HepG2 (cell line): ENCODE measurements around the gene ULK3. TPM values are rescaled to one million over a fixed set of nuclear protein-coding genes. Genes with fewer than 3 reads are reported as not detected.
A peak's percentile ranks its signal among the peaks of the same experiment; 100 is the strongest.

Experiments
- ARNT ChIP-seq: fragments of 450-650 bp; IDR thresholded peaks from 2 replicates; pipeline ENCODE4 v1.6.1; 2017
- ARNTL ChIP-seq: sonication (generic); formaldehyde crosslinking; IDR thresholded peaks from 2 replicates; pipeline ENCODE4 v1.4.0; 2020; ENCODE audit warnings: mild to moderate bottlenecking, missing genetic modification reagents
- CAMTA2 ChIP-seq: sonication (generic); formaldehyde crosslinking; IDR thresholded peaks from 2 replicates; pipeline ENCODE4 v1.4.0; 2020; ENCODE audit warnings: mild to moderate bottlenecking, missing genetic modification reagents, borderline replicate concordance
- CBFB ChIP-seq: sonication (generic); formaldehyde crosslinking; IDR thresholded peaks from 2 replicates; pipeline ENCODE4 v1.4.0; 2020; ENCODE audit warnings: missing genetic modification reagents
- CTCF ChIP-seq: sonication (generic); formaldehyde crosslinking; IDR thresholded peaks from 2 replicates; pipeline ENCODE4 v1.5.0; 2020; ENCODE audit warnings: mild to moderate bottlenecking, missing genetic modification reagents, moderate library complexity
- DMAP1 ChIP-seq: IDR thresholded peaks from 2 replicates; pipeline ENCODE4 v1.6.1; 2016
- HOXD1 ChIP-seq: sonication (generic); formaldehyde crosslinking; IDR thresholded peaks from 2 replicates; pipeline ENCODE4 v1.5.0; 2020; ENCODE audit warnings: missing genetic modification reagents
- KLF12 ChIP-seq: sonication (generic); formaldehyde crosslinking; IDR thresholded peaks from 2 replicates; pipeline ENCODE4 v1.4.0; 2020; ENCODE audit warnings: missing genetic modification reagents, borderline replicate concordance
- KLF9 ChIP-seq: IDR thresholded peaks from 2 replicates; pipeline ENCODE4 v1.6.1; 2016; ENCODE audit warnings: low read depth
- MLLT10 ChIP-seq: sonication (generic); formaldehyde crosslinking; IDR thresholded peaks from 2 replicates; pipeline ENCODE4 v1.4.0; 2020; ENCODE audit warnings: missing genetic modification reagents
- NFE2L2 ChIP-seq: fragments of 150-350 bp; IDR thresholded peaks from 2 replicates; pipeline ENCODE4 v1.6.1; 2014; ENCODE audit warnings: low read length
- NR2C2 ChIP-seq: sonication (generic); formaldehyde crosslinking; IDR thresholded peaks from 2 replicates; pipeline ENCODE4 v1.4.0; 2020; ENCODE audit warnings: missing genetic modification reagents, mild to moderate bottlenecking, moderate library complexity, borderline replicate concordance
- NR3C1 ChIP-seq: sonication (generic); formaldehyde crosslinking; IDR thresholded peaks from 2 replicates; pipeline ENCODE4 v1.4.0; 2020; ENCODE audit warnings: missing genetic modification reagents
- POGZ ChIP-seq: sonication (generic); formaldehyde crosslinking; IDR thresholded peaks from 2 replicates; pipeline ENCODE4 v1.4.0; 2020; ENCODE audit warnings: mild to moderate bottlenecking, missing genetic modification reagents
- RORA ChIP-seq: sonication (generic); formaldehyde crosslinking; IDR thresholded peaks from 2 replicates; pipeline ENCODE4 v1.5.0; 2020; ENCODE audit warnings: mild to moderate bottlenecking, missing genetic modification reagents, moderate library complexity
- SMYD3 ChIP-seq: sonication (generic); formaldehyde crosslinking; IDR thresholded peaks from 2 replicates; pipeline ENCODE4 v1.8.1; 2023; ENCODE audit warnings: mild to moderate bottlenecking, missing genetic modification reagents
- SP1 ChIP-seq, 2 experiments: fragments of 450-650 bp in 1 of 2; sonication (generic) in 1 of 2; formaldehyde crosslinking in 1 of 2; IDR thresholded peaks; 2 replicates each; pipeline versions ENCODE4 v1.4.0 to v1.6.1; 2016 to 2020; ENCODE audit warnings: missing genetic modification reagents in 1 of 2
- U2AF2 ChIP-seq: fragments of 200-400 bp; formaldehyde crosslinking; IDR thresholded peaks from 2 replicates; pipeline ENCODE4 v1.6.1; 2017; ENCODE audit warnings: low read depth, mild to moderate bottlenecking, low read length
- ZBTB3 ChIP-seq: sonication (generic); formaldehyde crosslinking; IDR thresholded peaks from 2 replicates; pipeline ENCODE4 v1.4.0; 2020; ENCODE audit warnings: low read depth, mild to moderate bottlenecking, moderate library complexity, missing genetic modification reagents, borderline replicate concordance
- ZBTB33 ChIP-seq: sonication (generic); formaldehyde crosslinking; IDR thresholded peaks from 2 replicates; pipeline ENCODE4 v1.4.0; 2020; ENCODE audit warnings: missing genetic modification reagents
- ZNF333 ChIP-seq: sonication (generic); formaldehyde crosslinking; IDR thresholded peaks from 2 replicates; pipeline ENCODE4 v1.4.0; 2020; ENCODE audit warnings: mild to moderate bottlenecking, missing genetic modification reagents, borderline replicate concordance
- ZNF780A ChIP-seq: sonication (generic); formaldehyde crosslinking; IDR thresholded peaks from 2 replicates; pipeline ENCODE4 v1.8.0; 2022; ENCODE audit warnings: mild to moderate bottlenecking, missing genetic modification reagents, moderate library complexity
- ZNF883 ChIP-seq: sonication (generic); formaldehyde crosslinking; IDR thresholded peaks from 2 replicates; pipeline ENCODE4 v1.5.1; 2020; ENCODE audit warnings: mild to moderate bottlenecking, missing genetic modification reagents; ENCODE audit errors: not compliant biosample characterization
- polyA plus RNA-seq, 8 experiments: library from polyadenylated mRNA; depleted of rRNA in 3 of 8; stranded (reverse) in 7 of 8; unstranded in 1 of 8; fragments of >200 nt; fragmentation: Illumina TruSeq in 4 of 8; extraction: Trizol in 4 of 8; gene quantifications; 2 replicates each; pipeline versions ENCODE4 v1.2.1 to v1.2.3, GENCODE V29; 2011 to 2016; ENCODE audit warnings: low read depth in 4 of 8, missing spikeins in 1 of 8, mixed read lengths in 1 of 8; ENCODE audit not compliant: insufficient read depth in 1 of 8
- total RNA-seq, 5 experiments: library from RNA; depleted of rRNA; stranded (reverse); fragments of >200 nt; fragmentation: Illumina TruSeq; extraction: Trizol; gene quantifications; 2 replicates each; pipeline ENCODE4 v1.2.3, GENCODE V29; 2016; ENCODE audit warnings: low read depth in 1 of 5
- TF ChIP-seq, protein P1 (sequence below): sonication (generic); formaldehyde crosslinking; IDR thresholded peaks from 2 replicates; pipeline ENCODE4 v1.8.1; 2023; ENCODE audit warnings: missing genetic modification reagents, mild to moderate bottlenecking, borderline replicate concordance
- TF ChIP-seq, protein P2 (sequence below): sonication (generic); formaldehyde crosslinking; IDR thresholded peaks from 2 replicates; pipeline ENCODE4 v1.4.0; 2020; ENCODE audit warnings: missing genetic modification reagents

ULK3 gene
- total and polyA plus RNA-seq, 2 of the 13 experiments (the other 11 are each of a cell fraction or from before 2014, with no cell fraction given): 15.2 to 23.7 TPM

DNA sequence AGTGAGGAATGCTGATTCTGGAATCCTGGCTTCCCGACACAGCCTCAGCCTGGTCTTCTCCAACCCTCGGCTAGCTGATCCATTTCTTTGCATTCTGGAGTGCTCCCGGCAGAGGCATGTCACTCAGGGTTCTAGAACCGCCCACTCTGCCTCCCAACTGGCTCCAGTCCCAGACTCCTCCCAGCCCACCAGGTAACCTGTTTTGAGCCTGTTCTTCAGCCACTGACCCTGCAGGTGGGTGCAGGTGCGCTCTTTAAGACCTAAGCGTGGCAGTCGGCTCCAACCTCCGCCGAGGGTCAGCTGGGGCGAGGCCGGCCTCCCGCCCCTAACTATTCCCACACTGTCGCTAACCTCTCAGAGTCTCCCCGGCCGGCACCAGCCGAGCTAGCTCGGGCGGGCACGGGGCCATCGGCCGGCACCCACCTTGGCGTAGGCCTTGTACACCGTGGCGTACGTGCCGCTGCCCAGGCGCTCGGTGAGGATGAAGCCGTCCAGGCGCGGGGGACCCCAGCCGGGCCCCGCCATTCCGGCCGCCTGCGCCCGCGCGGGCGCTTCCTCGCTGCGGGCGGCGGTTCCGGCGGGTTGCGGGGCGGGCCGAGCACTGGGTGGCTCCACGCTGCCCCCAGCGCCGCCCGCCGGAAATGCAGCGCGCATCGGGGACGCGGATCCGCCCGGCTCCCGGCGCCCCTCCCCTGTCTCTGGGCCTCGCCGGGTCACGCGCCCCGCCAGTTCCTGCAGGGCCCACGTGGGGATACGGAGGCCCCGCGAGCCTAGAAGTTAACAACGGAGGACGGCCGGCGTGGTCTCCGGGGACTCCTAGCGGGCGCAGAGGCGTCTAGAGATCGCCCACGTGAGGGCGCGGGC, at the start of gene ULK3 (continued):
- TF ChIP-seq NFE2L2: no peak
- TF ChIP-seq POGZ (CRISPR knock-in tag): no peak
- peak; percentile 97 for TF ChIP-seq ZBTB33
- 0 out of 2 replicates have a peak, but pooled peaks have one; percentile 15 for TF ChIP-seq NR2C2
- TF ChIP-seq, protein P1, sequence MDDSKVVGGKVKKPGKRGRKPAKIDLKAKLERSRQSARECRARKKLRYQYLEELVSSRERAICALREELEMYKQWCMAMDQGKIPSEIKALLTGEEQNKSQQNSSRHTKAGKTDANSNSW (CRISPR knock-in tag): 0 out of 2 replicates have a peak, but pooled peaks have one; percentile 66
- 0 out of 2 replicates have a peak, but pooled peaks have one; percentile 42 for TF ChIP-seq ZBTB3 (CRISPR knock-in tag)
- peak; percentile 74; the same call in 1 of the 2 replicates for TF ChIP-seq CAMTA2 (CRISPR knock-in tag)
- no peak for TF ChIP-seq NR3C1 (CRISPR knock-in tag)
- TF ChIP-seq CBFB: peak; percentile 21; the same call in 1 of the 2 replicates
- no peak for TF ChIP-seq KLF12
- no peak for TF ChIP-seq RORA (CRISPR knock-in tag)
- TF ChIP-seq ARNTL: no peak
- TF ChIP-seq SMYD3 (CRISPR knock-in tag): no peak
- no peak for TF ChIP-seq ZNF780A (CRISPR knock-in tag)
- no peak for TF ChIP-seq HOXD1 (CRISPR knock-in tag)
- no peak for TF ChIP-seq SP1 (IDR thresholded peaks at IDR 0.05)
- TF ChIP-seq SP1 (CRISPR knock-in tag; IDR thresholded peaks at IDR 0.05): peak; percentile 40; the same call in 1 of the 2 replicates
- no peak for TF ChIP-seq ZNF333 (CRISPR knock-in tag)
- TF ChIP-seq DMAP1 (CRISPR knock-in tag): peak; percentile 67
- TF ChIP-seq KLF9 (CRISPR knock-in tag): no peak
- TF ChIP-seq MLLT10 (CRISPR knock-in tag): no peak
- peak; percentile 74 for TF ChIP-seq CTCF (CRISPR knock-in tag)
- TF ChIP-seq ZNF883 (CRISPR knock-in tag): peak; percentile 11
- TF ChIP-seq U2AF2: no peak
- TF ChIP-seq ARNT: no peak
- TF ChIP-seq, protein P2, sequence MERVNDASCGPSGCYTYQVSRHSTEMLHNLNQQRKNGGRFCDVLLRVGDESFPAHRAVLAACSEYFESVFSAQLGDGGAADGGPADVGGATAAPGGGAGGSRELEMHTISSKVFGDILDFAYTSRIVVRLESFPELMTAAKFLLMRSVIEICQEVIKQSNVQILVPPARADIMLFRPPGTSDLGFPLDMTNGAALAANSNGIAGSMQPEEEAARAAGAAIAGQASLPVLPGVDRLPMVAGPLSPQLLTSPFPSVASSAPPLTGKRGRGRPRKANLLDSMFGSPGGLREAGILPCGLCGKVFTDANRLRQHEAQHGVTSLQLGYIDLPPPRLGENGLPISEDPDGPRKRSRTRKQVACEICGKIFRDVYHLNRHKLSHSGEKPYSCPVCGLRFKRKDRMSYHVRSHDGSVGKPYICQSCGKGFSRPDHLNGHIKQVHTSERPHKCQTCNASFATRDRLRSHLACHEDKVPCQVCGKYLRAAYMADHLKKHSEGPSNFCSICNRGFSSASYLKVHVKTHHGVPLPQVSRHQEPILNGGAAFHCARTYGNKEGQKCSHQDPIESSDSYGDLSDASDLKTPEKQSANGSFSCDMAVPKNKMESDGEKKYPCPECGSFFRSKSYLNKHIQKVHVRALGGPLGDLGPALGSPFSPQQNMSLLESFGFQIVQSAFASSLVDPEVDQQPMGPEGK: peak; percentile 72
